NCI-H2227 treated with DMSO at 0.1 percent for 48 hours (cell line): ENCODE measurements around the gene FGFR3.

Experiments
- DNase-seq: peaks from one replicate; lab custom pipeline; 2025; lab: John Stamatoyannopoulos, UW

The FGFR3 gene

GRCh38 chr4:1802720-1803522, 9.8 kb downstream of the FGFR3 start:
- DNase-seq: no peak

- DNase-seq: no peak
These were observed 10.7 kb downstream of the FGFR3 start for GRCh38 chr4:1803523-1804423.

- no peak for DNase-seq
These were observed 11.8 kb downstream of the FGFR3 start for GRCh38 chr4:1804638-1805492.

GRCh38 chr4:1805493-1806222, 12.6 kb downstream of the FGFR3 start:
- no peak for DNase-seq

- DNase-seq: no peak
These were observed 13.1 kb downstream of the FGFR3 start for GRCh38 chr4:1806223-1806564.

GRCh38 chr4:1806596-1807331, 13.7 kb downstream of the FGFR3 start:
- DNase-seq: no peak

- no peak for DNase-seq
These were observed 14.3 kb downstream of the FGFR3 start for GRCh38 chr4:1807332-1807777.

- DNase-seq: no peak
These were observed 15.3 kb downstream of the FGFR3 start for GRCh38 chr4:1808396-1808795.

GRCh38 chr4:1808851-1809753, 16.0 kb downstream of the FGFR3 start:
- DNase-seq: no peak

GRCh38 chr4:1809754-1810502, 16.8 kb downstream of the FGFR3 start:
- DNase-seq: no peak

- DNase-seq: no peak
These were observed 17.7 kb downstream of the FGFR3 start for GRCh38 chr4:1810765-1811164.

GRCh38 chr4:1812720-1813119, 19.6 kb downstream of the FGFR3 start:
- no peak for DNase-seq

GRCh38 chr4:1813231-1813630, 20.1 kb downstream of the FGFR3 start:
- no peak for DNase-seq

GRCh38 chr4:1813915-1814314, 20.8 kb downstream of the FGFR3 start:
- no peak for DNase-seq

GRCh38 chr4:1814453-1814852, 21.4 kb downstream of the FGFR3 start:
- DNase-seq: no peak

- no peak for DNase-seq
These were observed 22.3 kb downstream of the FGFR3 start for GRCh38 chr4:1815096-1815996.

- DNase-seq: no peak
These were observed 23.1 kb downstream of the FGFR3 start for GRCh38 chr4:1815997-1816860.
